ENCODE measurements around the gene TRAF2. TPM values are rescaled to one million over a fixed set of nuclear protein-coding genes. Genes with fewer than 3 reads are reported as not detected.

TRAF2 gene
- polyA plus RNA-seq, 3 donors, result 1.6 to 6.1 (median 2.0) TPM

DNA sequence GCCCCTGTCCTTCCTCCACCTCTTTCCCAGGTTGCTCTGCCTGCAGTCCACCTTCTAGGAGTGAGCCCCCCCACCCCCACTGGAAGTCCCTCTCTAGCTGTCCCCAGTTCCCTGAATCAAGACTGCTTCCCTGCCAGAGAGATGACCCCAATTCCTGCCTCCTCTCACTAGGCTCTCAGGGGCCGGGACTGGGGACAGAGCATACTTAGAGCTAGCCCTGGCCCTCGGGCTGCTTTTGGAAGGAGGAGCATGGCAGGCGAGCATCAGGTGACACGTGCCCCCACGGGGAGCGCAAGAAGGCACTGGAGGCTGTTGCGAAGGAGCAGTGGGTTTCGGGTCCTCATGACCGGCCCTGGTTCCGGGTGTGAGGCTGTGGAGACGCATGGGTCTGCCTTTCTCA is 9.7 kb downstream of the TRAF2 start:
- no peaks in the 10 kb centered on the region for H3K9me3 ChIP-seq (replicated peaks in 1 of 2; ENCODE audit: control insufficient read depth in 1 of 2, insufficient read depth in 1 of 2, low read length in 2 of 2)
- peak overlapping the region in 1 of 2 donors; percentile 36 for H3K27ac ChIP-seq (ENCODE audit: low read depth in 1 of 2, low read length in 2 of 2)
- Mint-ChIP-seq H3K4me3 (no peak overlapping the region), H3K4me1 (no peaks in the 10 kb centered on the region), H3K36me3 (peaks cover 29 to 50% of the 10 kb centered on the region in 2 donors), H3K27ac (peak overlapping the region in 2 of 7 donors; percentile 21 to 33), H3K27me3 (ENCODE audit: low read depth in 3 of 3) (peaks cover 0 to 1% (median 0%) of the 10 kb centered on the region in 3 donors), H3K9me3 (no peaks in the 10 kb centered on the region)
- WGBS (ENCODE audit: insufficient coverage), result 88% methylated on average over 10 of the region's 11 CpGs
- H3K4me2 ChIP-seq (replicated peaks; ENCODE audit: extremely low read depth, low read length, poor library complexity, severe bottlenecking), result no peak overlapping the region
- H3K4me1 ChIP-seq (ENCODE audit: control insufficient read depth in 1 of 2, insufficient read depth in 2 of 2, low read length in 2 of 2), result no peaks in the 10 kb centered on the region
- peaks cover 18% of the 10 kb centered on the region for H4K20me1 ChIP-seq (ENCODE audit: insufficient read depth, low read length)
- H3K79me2 ChIP-seq (ENCODE audit: insufficient read depth, low read length), result peaks cover 56% of the 10 kb centered on the region
- no peaks in the 10 kb centered on the region for H3K27me3 ChIP-seq (ENCODE audit: control insufficient read depth in 2 of 2, insufficient read depth in 2 of 2, low read length in 2 of 2)
- H3K4me3 ChIP-seq (replicated peaks in 1 of 3; ENCODE audit: low read depth in 2 of 3, low read length in 3 of 3), result no peak overlapping the region
- intact Hi-C loops (cut with micrococcal nuclease), result no loop called here
- no peak overlapping the region for H2AFZ ChIP-seq (ENCODE audit: insufficient read depth, low read depth, low read length, poor library complexity, severe bottlenecking)
- no peak overlapping the region for H3K9ac ChIP-seq (ENCODE audit: insufficient read depth, low read length, poor library complexity, severe bottlenecking)
- no peak for DNase-seq
- TF ChIP-seq, protein P1, sequence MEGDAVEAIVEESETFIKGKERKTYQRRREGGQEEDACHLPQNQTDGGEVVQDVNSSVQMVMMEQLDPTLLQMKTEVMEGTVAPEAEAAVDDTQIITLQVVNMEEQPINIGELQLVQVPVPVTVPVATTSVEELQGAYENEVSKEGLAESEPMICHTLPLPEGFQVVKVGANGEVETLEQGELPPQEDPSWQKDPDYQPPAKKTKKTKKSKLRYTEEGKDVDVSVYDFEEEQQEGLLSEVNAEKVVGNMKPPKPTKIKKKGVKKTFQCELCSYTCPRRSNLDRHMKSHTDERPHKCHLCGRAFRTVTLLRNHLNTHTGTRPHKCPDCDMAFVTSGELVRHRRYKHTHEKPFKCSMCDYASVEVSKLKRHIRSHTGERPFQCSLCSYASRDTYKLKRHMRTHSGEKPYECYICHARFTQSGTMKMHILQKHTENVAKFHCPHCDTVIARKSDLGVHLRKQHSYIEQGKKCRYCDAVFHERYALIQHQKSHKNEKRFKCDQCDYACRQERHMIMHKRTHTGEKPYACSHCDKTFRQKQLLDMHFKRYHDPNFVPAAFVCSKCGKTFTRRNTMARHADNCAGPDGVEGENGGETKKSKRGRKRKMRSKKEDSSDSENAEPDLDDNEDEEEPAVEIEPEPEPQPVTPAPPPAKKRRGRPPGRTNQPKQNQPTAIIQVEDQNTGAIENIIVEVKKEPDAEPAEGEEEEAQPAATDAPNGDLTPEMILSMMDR (IDR thresholded peaks at IDR 0.05), result no peak
- peaks cover 18 to 50% of the 10 kb centered on the region in 2 donors for H3K36me3 ChIP-seq (replicated peaks in 1 of 2; ENCODE audit: control insufficient read depth in 1 of 2, insufficient read depth in 2 of 2, low read length in 2 of 2)

DNA sequence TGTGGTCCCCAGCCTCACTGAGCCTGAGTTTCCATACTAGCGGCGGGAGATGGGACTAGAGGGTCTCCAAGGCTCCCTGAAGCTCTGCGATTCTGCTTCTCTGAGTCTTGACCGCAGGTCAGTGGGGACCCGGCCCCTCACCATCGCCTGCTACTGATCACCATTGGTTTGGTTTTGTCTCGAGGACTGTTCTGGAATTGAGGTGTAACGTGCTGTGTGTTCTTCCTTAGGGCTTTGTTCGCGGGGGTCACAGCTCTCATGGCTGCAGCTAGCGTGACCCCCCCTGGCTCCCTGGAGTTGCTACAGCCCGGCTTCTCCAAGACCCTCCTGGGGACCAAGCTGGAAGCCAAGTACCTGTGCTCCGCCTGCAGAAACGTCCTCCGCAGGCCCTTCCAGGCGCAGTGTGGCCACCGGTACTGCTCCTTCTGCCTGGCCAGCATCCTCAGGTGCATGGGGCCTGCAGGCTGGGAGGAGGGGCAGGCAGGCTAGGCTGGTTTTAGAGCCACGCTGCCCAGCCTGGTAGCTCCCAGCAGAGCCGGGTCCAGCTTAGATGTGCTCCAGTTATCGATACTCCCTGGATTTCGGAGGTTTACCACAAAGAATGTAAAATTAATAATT is 12.3 kb downstream of the TRAF2 start:
- H3K27ac Mint-ChIP-seq, result peak overlapping the region in 1 of 7 donors; percentile 54
- H3K27ac ChIP-seq (ENCODE audit: low read depth in 1 of 2, low read length in 2 of 2), result no peak overlapping the region
- TF ChIP-seq, protein P1 (IDR thresholded peaks at IDR 0.05), result no peak
- H3K36me3 ChIP-seq (replicated peaks in 1 of 2; ENCODE audit: control insufficient read depth in 1 of 2, insufficient read depth in 2 of 2, low read length in 2 of 2), result peaks cover 30 to 69% of the 10 kb centered on the region in 2 donors
- intact Hi-C loops (cut with micrococcal nuclease), result no loop called here
- H3K9me3 ChIP-seq (replicated peaks in 1 of 2; ENCODE audit: control insufficient read depth in 1 of 2, insufficient read depth in 1 of 2, low read length in 2 of 2), result no peaks in the 10 kb centered on the region
- H3K79me2 ChIP-seq (ENCODE audit: insufficient read depth, low read length), result peaks cover 33% of the 10 kb centered on the region
- H3K4me3 ChIP-seq (replicated peaks in 1 of 3; ENCODE audit: low read depth in 2 of 3, low read length in 3 of 3), result no peak overlapping the region
- WGBS (ENCODE audit: insufficient coverage), result 98% methylated on average over 18 of the region's 21 CpGs
- peaks cover 18% of the 10 kb centered on the region for H4K20me1 ChIP-seq (ENCODE audit: insufficient read depth, low read length)
- H3K27me3 ChIP-seq (ENCODE audit: control insufficient read depth in 2 of 2, insufficient read depth in 2 of 2, low read length in 2 of 2), result no peaks in the 10 kb centered on the region
- no peak overlapping the region for H2AFZ ChIP-seq (ENCODE audit: insufficient read depth, low read depth, low read length, poor library complexity, severe bottlenecking)
- peaks cover 2% of the 10 kb centered on the region for H3K4me1 Mint-ChIP-seq
- H3K4me1 ChIP-seq (ENCODE audit: control insufficient read depth in 1 of 2, insufficient read depth in 2 of 2, low read length in 2 of 2), result no peaks in the 10 kb centered on the region
- no peak for DNase-seq
- H3K4me2 ChIP-seq (replicated peaks; ENCODE audit: extremely low read depth, low read length, poor library complexity, severe bottlenecking), result no peak overlapping the region
- H3K36me3 Mint-ChIP-seq, result peaks cover 37 to 61% of the 10 kb centered on the region in 2 donors
- H3K27me3 Mint-ChIP-seq (ENCODE audit: low read depth in 3 of 3), result peaks cover 0 to under 1% (median 0%) of the 10 kb centered on the region in 3 donors
- H3K4me3 Mint-ChIP-seq, result no peak overlapping the region
- no peaks in the 10 kb centered on the region for H3K9me3 Mint-ChIP-seq
- no peak overlapping the region for H3K9ac ChIP-seq (ENCODE audit: insufficient read depth, low read length, poor library complexity, severe bottlenecking)
